Neural cell (in vitro differentiated cells): ENCODE measurements around the gene TOP1. TPM values are rescaled to one million over a fixed set of nuclear protein-coding genes. Genes with fewer than 3 reads are reported as not detected.

Source experiments
- H2AFZ ChIP-seq: fragments of 200-600, 300-800 bp; sonication (generic), shearing (Covaris generic); 2 replicates; pipeline ENCODE4 v1.6.0; 2014; ENCODE audit warnings: low read depth, mild to moderate bottlenecking, antibody characterized with exemption, low read length, moderate library complexity
- H3F3A ChIP-seq: fragments of 200-600 bp; shearing (Covaris generic); 2 replicates; pipeline ENCODE4 v1.6.1; 2016; ENCODE audit warnings: mild to moderate bottlenecking, moderate library complexity, mixed read lengths, antibody characterized with exemption, low read length; ENCODE audit not compliant: insufficient read depth, poor library complexity, severe bottlenecking
- H3K27ac ChIP-seq: fragments of 200-600, 300-800 bp; sonication (generic), shearing (Covaris generic); 2 replicates; pipeline ENCODE4 v1.5.1; 2014; ENCODE audit warnings: mild to moderate bottlenecking, low read length, moderate library complexity
- H3K27me3 ChIP-seq: fragments of 300-800, 200-600 bp; sonication (generic), shearing (Covaris generic); 2 replicates; pipeline ENCODE4 v1.6.0; 2014; ENCODE audit warnings: mild to moderate bottlenecking, low read depth, low read length, moderate library complexity; ENCODE audit not compliant: insufficient read depth
- H3K36me3 ChIP-seq: fragments of 300-800, 200-600 bp; sonication (generic), shearing (Covaris generic); 2 replicates; pipeline ENCODE4 v1.5.1; 2014; ENCODE audit warnings: mild to moderate bottlenecking, antibody characterized with exemption, low read length, moderate library complexity; ENCODE audit not compliant: insufficient read depth
- H3K4me2 ChIP-seq: fragments of 300-800, 200-600 bp; sonication (generic), shearing (Covaris generic); 2 replicates; pipeline ENCODE4 v1.6.0; 2014; ENCODE audit warnings: mild to moderate bottlenecking, low read length
- H3K4me3 ChIP-seq: fragments of 300-800, 200-600 bp; sonication (generic), shearing (Covaris generic); 2 replicates; pipeline ENCODE4 v1.5.1; 2014; ENCODE audit warnings: mild to moderate bottlenecking, low read length, moderate library complexity
- H3K79me2 ChIP-seq: fragments of 200-600 bp; shearing (Covaris generic); replicated peaks from 2 replicates; pipeline ENCODE4 v1.6.0; 2014; ENCODE audit warnings: mild to moderate bottlenecking, low read length, moderate library complexity; ENCODE audit not compliant: insufficient read depth
- H3K9ac ChIP-seq: fragments of 300-800, 200-600 bp; sonication (generic), shearing (Covaris generic); 2 replicates; pipeline ENCODE4 v1.6.1; 2016; ENCODE audit warnings: mild to moderate bottlenecking, low read length, mixed read lengths
- H3K9me2 ChIP-seq: fragments of 200-600 bp; shearing (Covaris generic); 2 replicates; pipeline ENCODE4 v1.6.1; 2016; ENCODE audit warnings: mild to moderate bottlenecking, low read length, mixed read lengths; ENCODE audit not compliant: insufficient read depth
- H3K9me3 ChIP-seq: fragments of 200-600, 300-800 bp; sonication (generic), shearing (Covaris generic); 2 replicates; pipeline ENCODE4 v1.6.1; 2016; ENCODE audit warnings: mild to moderate bottlenecking, mixed run types, low read length, moderate library complexity, mixed read lengths
- H4K20me1 ChIP-seq: fragments of 200-600 bp; shearing (Covaris generic); 2 replicates; pipeline ENCODE4 v1.6.1; 2016; ENCODE audit warnings: mild to moderate bottlenecking, mixed run types; ENCODE audit not compliant: insufficient read depth
- EP300 ChIP-seq: fragments of 450-650 bp; conservative IDR thresholded peaks from 2 replicates; pipeline ENCODE4 v1.6.1; 2014; ENCODE audit warnings: antibody characterized with exemption, mild to moderate bottlenecking, moderate library complexity; ENCODE audit not compliant: poor library complexity, severe bottlenecking
- EZH2 ChIP-seq: fragments of 200-600, 300-800 bp; shearing (Covaris generic), sonication (generic); IDR thresholded peaks from 2 replicates; pipeline ENCODE4 v1.6.1; 2014; ENCODE audit warnings: antibody characterized with exemption, low read length, borderline replicate concordance, mild to moderate bottlenecking; ENCODE audit not compliant: insufficient read depth, poor library complexity, severe bottlenecking
- RAD21 ChIP-seq: fragments of 450-650 bp; conservative IDR thresholded peaks from 2 replicates; pipeline ENCODE4 v1.6.1; 2014; ENCODE audit warnings: antibody characterized with exemption, mild to moderate bottlenecking, moderate library complexity
- SMC3 ChIP-seq: fragments of 450-650 bp; conservative IDR thresholded peaks from 2 replicates; pipeline ENCODE4 v1.6.1; 2014; ENCODE audit warnings: antibody characterized with exemption, mild to moderate bottlenecking, moderate library complexity; ENCODE audit not compliant: poor library complexity
- polyA plus RNA-seq: library from polyadenylated mRNA; depleted of rRNA; stranded (reverse); fragments of >200 nt; gene quantifications from 2 replicates; pipeline ENCODE4 v1.2.3, GENCODE V29; 2014
- small RNA-seq, 3 experiments: library from RNA; depleted of rRNA; stranded (forward); fragments of <200 nt; gene quantifications; one replicate each; pipeline ENCODE3, GENCODE V24; 2012
- TF ChIP-seq, protein P1 (sequence below): fragments of 450-650 bp; IDR thresholded peaks from 2 replicates; pipeline ENCODE4 v1.5.1; 2014; ENCODE audit warnings: antibody characterized with exemption, mild to moderate bottlenecking, moderate library complexity; ENCODE audit not compliant: poor library complexity, severe bottlenecking

The TOP1 gene
- polyA plus RNA-seq, 1 donor from 2014 or later: 33.2 TPM

GRCh38 chr20:41173161-41173721 lies 144.6 kb downstream of the TOP1 start:
- Histone ChIP-seq H3K9ac (no peak overlapping the region), H3F3A (no peaks in the 10 kb centered on the region), H3K4me2 (no peak overlapping the region), H3K4me3 (no peak overlapping the region), H3K9me2 (no peaks in the 10 kb centered on the region), H2AFZ (no peak overlapping the region), H3K79me2 (no peaks in the 10 kb centered on the region), H3K27me3 (no peaks in the 10 kb centered on the region), H3K9me3 (no peaks in the 10 kb centered on the region), H3K36me3 (no peaks in the 10 kb centered on the region), H4K20me1 (no peaks in the 10 kb centered on the region), H3K27ac (no peak overlapping the region)
- TF ChIP-seq RAD21: peak; percentile 87
- peak; percentile 89 for TF ChIP-seq SMC3
- TF ChIP-seq, protein P1, sequence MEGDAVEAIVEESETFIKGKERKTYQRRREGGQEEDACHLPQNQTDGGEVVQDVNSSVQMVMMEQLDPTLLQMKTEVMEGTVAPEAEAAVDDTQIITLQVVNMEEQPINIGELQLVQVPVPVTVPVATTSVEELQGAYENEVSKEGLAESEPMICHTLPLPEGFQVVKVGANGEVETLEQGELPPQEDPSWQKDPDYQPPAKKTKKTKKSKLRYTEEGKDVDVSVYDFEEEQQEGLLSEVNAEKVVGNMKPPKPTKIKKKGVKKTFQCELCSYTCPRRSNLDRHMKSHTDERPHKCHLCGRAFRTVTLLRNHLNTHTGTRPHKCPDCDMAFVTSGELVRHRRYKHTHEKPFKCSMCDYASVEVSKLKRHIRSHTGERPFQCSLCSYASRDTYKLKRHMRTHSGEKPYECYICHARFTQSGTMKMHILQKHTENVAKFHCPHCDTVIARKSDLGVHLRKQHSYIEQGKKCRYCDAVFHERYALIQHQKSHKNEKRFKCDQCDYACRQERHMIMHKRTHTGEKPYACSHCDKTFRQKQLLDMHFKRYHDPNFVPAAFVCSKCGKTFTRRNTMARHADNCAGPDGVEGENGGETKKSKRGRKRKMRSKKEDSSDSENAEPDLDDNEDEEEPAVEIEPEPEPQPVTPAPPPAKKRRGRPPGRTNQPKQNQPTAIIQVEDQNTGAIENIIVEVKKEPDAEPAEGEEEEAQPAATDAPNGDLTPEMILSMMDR: peak; percentile 83
- no peak for TF ChIP-seq EZH2

GRCh38 chr20:41173791-41174341 lies 145.2 kb downstream of the TOP1 start:
- Histone ChIP-seq H3K4me2 (no peak overlapping the region), H3K27ac (no peak overlapping the region), H3K9me2 (no peaks in the 10 kb centered on the region), H4K20me1 (no peaks in the 10 kb centered on the region), H3K4me3 (no peak overlapping the region), H3F3A (no peaks in the 10 kb centered on the region), H2AFZ (no peak overlapping the region), H3K79me2 (no peaks in the 10 kb centered on the region), H3K9me3 (no peaks in the 10 kb centered on the region), H3K27me3 (no peaks in the 10 kb centered on the region), H3K9ac (no peak overlapping the region), H3K36me3 (no peaks in the 10 kb centered on the region)
- TF ChIP-seq RAD21 (no peak), EP300 (no peak)

Small RNAs within 50 kb of the gene (small RNA-seq; reads per million reads assigned to genes)
- gene MIR6871 (0 to 1.4 (median 0.69) reads per million in 3 experiments), gene RNU2-52P (0.07 to 3.8 (median 0.42) reads per million in 3 experiments)

Other genes with a start within 250 kb of the TOP1 start
- 164 and 243 TPM in 2 replicates for gene PLCG1, start 108.7 kb downstream of the TOP1 start, polyA plus RNA-seq